HL-60 (cell line): ENCODE data around the gene COTL1.

Experiments
- DNase-seq, 2 experiments: peaks; one replicate each; pipeline ENCODE4 v3.0.0-alpha.2; 2010 to 2020; ENCODE audit warnings: low read depth in 1 of 2, low spot score in 1 of 2
- H3K27ac ChIP-seq: fragments of 250-450 bp; sonication (Bioruptor Pico); replicated peaks from 2 replicates; pipeline ENCODE4 v1.5.1; 2020; ENCODE audit warnings: mild to moderate bottlenecking, moderate library complexity
- H3K27me3 ChIP-seq: fragments of 250-450 bp; sonication (Bioruptor Pico); 2 replicates; pipeline ENCODE4 v1.5.1; 2021; ENCODE audit warnings: mild to moderate bottlenecking, moderate library complexity; ENCODE audit not compliant: insufficient read depth, poor library complexity, severe bottlenecking
- H3K4me3 ChIP-seq: replicated peaks from 2 replicates; pipeline ENCODE4 v1.5.1; 2011; ENCODE audit warnings: mild to moderate bottlenecking, control low read depth, low read length; ENCODE audit not compliant: insufficient read depth
- CTCF ChIP-seq: IDR thresholded peaks from one replicate; pipeline ENCODE4 v1.5.1; 2011; ENCODE audit warnings: low read length, control low read depth, inconsistent platforms; ENCODE audit not compliant: insufficient read depth
- GABPA ChIP-seq: IDR thresholded peaks from 2 replicates; pipeline ENCODE4 v1.6.1; 2012; ENCODE audit warnings: low read depth
- POLR2AphosphoS5 ChIP-seq: IDR thresholded peaks from 2 replicates; pipeline ENCODE4 v1.6.1; 2012; ENCODE audit warnings: low read depth
- REST ChIP-seq: IDR thresholded peaks from 2 replicates; pipeline ENCODE4 v1.6.1; 2012; ENCODE audit warnings: low read depth; ENCODE audit not compliant: insufficient replicate concordance
- SPI1 ChIP-seq: IDR thresholded peaks from 2 replicates; pipeline ENCODE4 v1.6.1; 2012; ENCODE audit warnings: low read depth, mild to moderate bottlenecking, borderline replicate concordance

COTL1 gene

GRCh38 chr16:84584678-84585077 is 33.2 kb downstream of the COTL1 start:
- TF ChIP-seq SPI1 = no peak
- TF ChIP-seq REST = no peak
- TF ChIP-seq CTCF = no peak
- no peak for TF ChIP-seq POLR2AphosphoS5
- TF ChIP-seq GABPA = no peak
- Histone ChIP-seq H3K4me3 (no peak overlapping the region), H3K27ac (no peak overlapping the region), H3K27me3 (no peaks in the 10 kb centered on the region)
- DNase-seq = no peak

- Histone ChIP-seq H3K27me3 (no peaks in the 10 kb centered on the region), H3K27ac (no peak overlapping the region), H3K4me3 (no peak overlapping the region)
- DNase-seq = no peak
- TF ChIP-seq REST = no peak
- TF ChIP-seq CTCF = no peak
- no peak for TF ChIP-seq POLR2AphosphoS5
Observed at GRCh38 chr16:84583995-84584394, 33.9 kb downstream of the COTL1 start.

- H3K4me3 ChIP-seq = no peak overlapping the region
- H3K27me3 ChIP-seq = no peaks in the 10 kb centered on the region
- DNase-seq = no peak
- no peak overlapping the region for H3K27ac ChIP-seq
- no peak for TF ChIP-seq SPI1
- no peak for TF ChIP-seq GABPA
- TF ChIP-seq REST = no peak
- no peak for TF ChIP-seq POLR2AphosphoS5
- TF ChIP-seq CTCF = no peak
Observed at GRCh38 chr16:84582958-84583516, 34.8 kb downstream of the COTL1 start.
